ENCODE measurements around the gene AGPAT2. TPM values are rescaled to one million over a fixed set of nuclear protein-coding genes. Genes with fewer than 3 reads are reported as not detected.

The AGPAT2 gene
- total RNA-seq, 2 donors from 2014 or later = 94.2 to 275 TPM

DNA sequence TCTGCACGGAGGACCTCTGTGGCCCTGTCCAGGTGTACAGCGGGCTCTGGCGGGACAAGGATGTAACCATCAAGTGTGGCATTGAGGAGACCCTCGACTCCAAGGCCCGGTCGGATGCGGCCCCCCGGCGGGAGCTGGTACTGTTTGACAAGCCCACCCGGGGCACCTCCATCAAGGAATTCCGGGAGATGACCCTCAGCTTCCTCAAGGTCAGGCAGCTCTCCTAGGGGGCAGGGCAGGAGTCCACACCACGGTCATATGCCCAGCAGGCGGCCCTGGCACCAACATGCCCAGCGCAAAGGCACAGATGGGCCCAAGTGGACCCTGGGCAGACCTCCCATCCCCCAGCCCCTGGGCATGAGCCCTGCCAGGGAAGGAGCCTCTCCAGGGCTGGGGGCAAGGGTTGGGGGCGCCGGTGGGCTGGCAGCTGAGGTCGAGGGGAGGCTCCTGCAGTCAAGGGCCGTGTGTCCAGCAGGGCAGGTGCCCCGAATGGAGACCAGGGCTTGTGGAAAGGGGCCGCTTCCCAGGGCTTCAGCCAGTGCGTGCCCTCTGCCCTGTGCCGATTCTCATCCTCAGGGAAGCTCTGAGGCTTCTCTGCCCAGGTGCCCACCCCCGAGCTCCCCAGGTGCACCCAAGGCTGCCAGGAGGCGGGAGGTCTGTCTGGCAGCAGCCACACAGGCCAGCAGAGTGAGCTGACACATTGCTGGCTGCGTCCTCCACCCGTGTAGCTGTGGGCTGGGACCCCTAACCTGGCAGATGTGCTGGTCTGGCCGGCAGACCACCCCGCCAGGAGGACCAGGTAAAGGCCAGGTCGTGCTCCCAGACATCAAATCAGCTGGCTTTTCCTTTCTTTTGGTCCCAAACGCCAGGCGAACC, 35.1 kb upstream of the AGPAT2 start:
- ATAC-seq (no peak), DNase-seq (no peak)
- H3K27me3 ChIP-seq = no peaks in the 10 kb centered on the region
- WGBS, 2 donors = 81 to 85% methylated on average over 5 to 25 of the region's 31 CpGs
- intact Hi-C loops (cut with DNase I) = no loop called here
- H3K9me3 ChIP-seq = no peaks in the 10 kb centered on the region
- peaks cover 8 to 16% of the 10 kb centered on the region in 2 donors for H3K36me3 ChIP-seq (replicated peaks in 1 of 2; ENCODE audit: insufficient read depth in 1 of 2, low read depth in 2 of 2)
- peaks cover 48% of the 10 kb centered on the region for H3K4me1 ChIP-seq
- no peak overlapping the region for H3K27ac ChIP-seq
- TF ChIP-seq, protein P1, sequence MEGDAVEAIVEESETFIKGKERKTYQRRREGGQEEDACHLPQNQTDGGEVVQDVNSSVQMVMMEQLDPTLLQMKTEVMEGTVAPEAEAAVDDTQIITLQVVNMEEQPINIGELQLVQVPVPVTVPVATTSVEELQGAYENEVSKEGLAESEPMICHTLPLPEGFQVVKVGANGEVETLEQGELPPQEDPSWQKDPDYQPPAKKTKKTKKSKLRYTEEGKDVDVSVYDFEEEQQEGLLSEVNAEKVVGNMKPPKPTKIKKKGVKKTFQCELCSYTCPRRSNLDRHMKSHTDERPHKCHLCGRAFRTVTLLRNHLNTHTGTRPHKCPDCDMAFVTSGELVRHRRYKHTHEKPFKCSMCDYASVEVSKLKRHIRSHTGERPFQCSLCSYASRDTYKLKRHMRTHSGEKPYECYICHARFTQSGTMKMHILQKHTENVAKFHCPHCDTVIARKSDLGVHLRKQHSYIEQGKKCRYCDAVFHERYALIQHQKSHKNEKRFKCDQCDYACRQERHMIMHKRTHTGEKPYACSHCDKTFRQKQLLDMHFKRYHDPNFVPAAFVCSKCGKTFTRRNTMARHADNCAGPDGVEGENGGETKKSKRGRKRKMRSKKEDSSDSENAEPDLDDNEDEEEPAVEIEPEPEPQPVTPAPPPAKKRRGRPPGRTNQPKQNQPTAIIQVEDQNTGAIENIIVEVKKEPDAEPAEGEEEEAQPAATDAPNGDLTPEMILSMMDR (IDR thresholded peaks at IDR 0.05) = no peak
- no peak for TF ChIP-seq POLR2A (IDR thresholded peaks at IDR 0.05)
- no peak overlapping the region for H3K4me3 ChIP-seq

DNA sequence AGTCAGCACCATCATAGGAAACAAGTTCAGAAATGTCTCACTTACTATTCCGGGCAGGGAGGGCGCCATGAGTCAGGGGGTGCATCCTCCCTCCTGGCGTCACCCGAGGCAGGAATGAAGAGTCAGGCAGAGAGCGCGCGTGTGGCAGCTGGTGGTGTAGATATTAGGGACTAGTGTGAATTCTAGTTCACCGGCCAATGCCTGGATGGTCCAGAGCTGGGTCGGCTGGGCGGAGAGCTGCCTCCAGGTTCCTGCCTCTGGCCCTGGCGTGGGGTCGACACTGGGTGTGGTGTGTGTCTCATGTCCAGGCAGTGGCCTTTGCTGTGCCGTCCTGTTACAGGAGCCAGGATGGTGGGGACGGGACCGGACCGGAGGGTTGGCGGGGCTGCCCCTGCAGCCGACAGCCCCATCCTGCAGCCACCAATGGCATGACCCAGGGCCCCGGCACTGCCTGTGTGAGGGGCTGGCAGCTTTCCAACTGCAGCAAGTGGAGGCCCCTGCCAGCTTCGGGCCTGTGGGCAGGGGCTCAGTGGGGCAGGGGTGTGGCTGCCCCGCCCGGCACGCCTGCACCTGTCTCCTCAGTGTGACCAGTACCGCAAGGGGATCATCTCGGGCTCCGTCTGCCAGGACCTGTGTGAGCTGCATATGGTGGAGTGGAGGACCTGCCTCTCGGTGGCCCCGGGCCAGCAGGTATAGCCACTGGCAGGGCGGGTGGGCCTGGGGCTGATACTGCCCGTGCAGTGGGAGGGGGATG, 34.3 kb upstream of the AGPAT2 start:
- Histone ChIP-seq H3K36me3 (replicated peaks in 1 of 2; ENCODE audit: insufficient read depth in 1 of 2, low read depth in 2 of 2) (peaks cover 8 to 16% of the 10 kb centered on the region in 2 donors), H3K27ac (no peak overlapping the region)

DNA sequence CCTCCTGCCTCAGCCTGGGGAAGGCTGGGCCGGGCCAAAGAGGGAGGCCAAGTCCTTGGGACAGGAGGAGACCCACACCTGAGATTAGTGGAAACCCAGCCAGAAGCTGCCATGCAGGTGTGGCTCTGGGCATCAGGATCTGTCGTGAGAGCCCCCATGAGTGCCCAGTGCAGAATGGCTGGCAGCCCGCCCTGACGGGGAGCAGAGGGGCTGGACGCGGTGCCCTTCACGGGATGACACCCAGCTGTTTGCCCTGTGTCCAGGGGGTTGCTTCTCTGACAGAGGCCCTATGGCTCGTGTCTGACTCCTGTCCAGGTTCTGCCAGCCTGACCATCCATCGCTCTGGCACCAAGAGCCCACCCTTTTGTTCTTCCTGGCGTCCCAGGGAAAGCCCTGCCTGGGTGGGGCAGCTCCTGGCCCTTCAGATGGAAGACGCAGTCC, 33.7 kb upstream of the AGPAT2 start:
- Histone ChIP-seq H3K4me3 (no peak overlapping the region), H3K36me3 (replicated peaks in 1 of 2; ENCODE audit: insufficient read depth in 1 of 2, low read depth in 2 of 2) (peaks cover 8 to 14% of the 10 kb centered on the region in 2 donors), H3K27me3 (no peaks in the 10 kb centered on the region), H3K4me1 (peaks cover 34% of the 10 kb centered on the region), H3K9me3 (no peaks in the 10 kb centered on the region), H3K27ac (no peak overlapping the region)
- ATAC-seq (no peak), DNase-seq (no peak)
- no peak for TF ChIP-seq POLR2A (IDR thresholded peaks at IDR 0.05)
- TF ChIP-seq, protein P1 (IDR thresholded peaks at IDR 0.05) = no peak
- intact Hi-C loops (cut with DNase I) = no loop called here
- 65% methylated on average over 7 to 9 of the region's 11 CpGs for WGBS, 2 donors

More for the DNA sequence above, 34.3 kb upstream of the AGPAT2 start:
- H3K4me3 ChIP-seq = no peak overlapping the region
- no peaks in the 10 kb centered on the region for H3K27me3 ChIP-seq
- DNase-seq (peak in 1 of 4 donors; percentile 38), ATAC-seq (peak; percentile 6)
- H3K4me1 ChIP-seq = peaks cover 40% of the 10 kb centered on the region
- 73 to 90% methylated on average over 6 to 27 of the region's 30 CpGs for WGBS, 2 donors
- TF ChIP-seq POLR2A (IDR thresholded peaks at IDR 0.05) = no peak
- TF ChIP-seq, protein P1 (IDR thresholded peaks at IDR 0.05) = no peak
- H3K9me3 ChIP-seq = no peaks in the 10 kb centered on the region
- intact Hi-C loops (cut with DNase I) = no loop called here

DNA sequence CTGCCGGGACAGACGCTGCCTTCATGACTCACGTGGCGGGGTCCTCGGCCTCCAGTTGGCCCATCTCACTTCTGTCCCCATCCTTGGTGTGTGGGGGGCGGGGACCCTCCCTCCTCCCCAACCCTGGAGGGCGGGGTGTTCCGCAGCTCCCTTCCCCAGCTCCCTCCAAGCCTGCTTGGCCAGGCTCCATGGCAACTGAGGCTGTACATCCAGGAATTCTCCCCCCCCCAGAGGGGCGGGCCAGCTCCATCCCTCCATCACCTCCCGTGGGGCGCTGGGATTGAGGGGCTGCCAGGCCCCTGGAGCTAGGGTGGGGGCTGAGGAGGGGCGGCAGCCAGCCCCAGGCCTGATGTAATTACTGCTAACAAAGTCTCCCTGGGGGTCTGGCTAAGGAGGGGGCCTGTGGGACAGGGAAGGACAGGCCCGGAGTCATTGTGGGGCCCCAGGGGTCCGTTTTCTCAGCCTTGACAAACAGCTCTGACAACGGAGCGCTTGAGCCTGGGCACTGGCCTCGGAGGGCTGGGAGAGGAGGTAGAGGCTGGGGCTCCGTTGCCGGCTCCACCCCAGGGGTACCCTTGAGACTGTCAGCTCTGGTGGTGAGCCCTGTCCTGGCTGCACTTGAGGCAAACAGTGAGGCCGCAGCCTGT, 33.1 kb upstream of the AGPAT2 start:
- H3K27me3 ChIP-seq = no peaks in the 10 kb centered on the region
- ATAC-seq (no peak), DNase-seq (no peak)
- no peak overlapping the region for H3K4me3 ChIP-seq
- WGBS, 2 donors = 59 to 61% methylated on average over 7 to 19 of the region's 20 CpGs
- no peaks in the 10 kb centered on the region for H3K9me3 ChIP-seq
- peaks cover 28% of the 10 kb centered on the region for H3K4me1 ChIP-seq
- no peak overlapping the region for H3K27ac ChIP-seq
- intact Hi-C loops (cut with DNase I) = no loop called here
- no peak for TF ChIP-seq POLR2A (IDR thresholded peaks at IDR 0.05)
- TF ChIP-seq, protein P1 (IDR thresholded peaks at IDR 0.05) = no peak
- peaks cover 8 to 13% of the 10 kb centered on the region in 2 donors for H3K36me3 ChIP-seq (replicated peaks in 1 of 2; ENCODE audit: insufficient read depth in 1 of 2, low read depth in 2 of 2)

Measured in body of pancreas (tissue), 4 donors.